NCI-H128 (cell line): ENCODE measurements around the gene GTF3C5.
"Not testable (repeated sequence)": the region's sequence is repeated elsewhere in the genome, so short reads cannot be mapped to it uniquely, and the experiment has no call there.

Experiments
- DNase-seq: peaks from one replicate; lab custom pipeline; 2025; ENCODE audit not compliant: unreplicated experiment; lab: John Stamatoyannopoulos, UW

GTF3C5 gene, protein sequence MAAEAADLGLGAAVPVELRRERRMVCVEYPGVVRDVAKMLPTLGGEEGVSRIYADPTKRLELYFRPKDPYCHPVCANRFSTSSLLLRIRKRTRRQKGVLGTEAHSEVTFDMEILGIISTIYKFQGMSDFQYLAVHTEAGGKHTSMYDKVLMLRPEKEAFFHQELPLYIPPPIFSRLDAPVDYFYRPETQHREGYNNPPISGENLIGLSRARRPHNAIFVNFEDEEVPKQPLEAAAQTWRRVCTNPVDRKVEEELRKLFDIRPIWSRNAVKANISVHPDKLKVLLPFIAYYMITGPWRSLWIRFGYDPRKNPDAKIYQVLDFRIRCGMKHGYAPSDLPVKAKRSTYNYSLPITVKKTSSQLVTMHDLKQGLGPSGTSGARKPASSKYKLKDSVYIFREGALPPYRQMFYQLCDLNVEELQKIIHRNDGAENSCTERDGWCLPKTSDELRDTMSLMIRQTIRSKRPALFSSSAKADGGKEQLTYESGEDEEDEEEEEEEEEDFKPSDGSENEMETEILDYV

DNA sequence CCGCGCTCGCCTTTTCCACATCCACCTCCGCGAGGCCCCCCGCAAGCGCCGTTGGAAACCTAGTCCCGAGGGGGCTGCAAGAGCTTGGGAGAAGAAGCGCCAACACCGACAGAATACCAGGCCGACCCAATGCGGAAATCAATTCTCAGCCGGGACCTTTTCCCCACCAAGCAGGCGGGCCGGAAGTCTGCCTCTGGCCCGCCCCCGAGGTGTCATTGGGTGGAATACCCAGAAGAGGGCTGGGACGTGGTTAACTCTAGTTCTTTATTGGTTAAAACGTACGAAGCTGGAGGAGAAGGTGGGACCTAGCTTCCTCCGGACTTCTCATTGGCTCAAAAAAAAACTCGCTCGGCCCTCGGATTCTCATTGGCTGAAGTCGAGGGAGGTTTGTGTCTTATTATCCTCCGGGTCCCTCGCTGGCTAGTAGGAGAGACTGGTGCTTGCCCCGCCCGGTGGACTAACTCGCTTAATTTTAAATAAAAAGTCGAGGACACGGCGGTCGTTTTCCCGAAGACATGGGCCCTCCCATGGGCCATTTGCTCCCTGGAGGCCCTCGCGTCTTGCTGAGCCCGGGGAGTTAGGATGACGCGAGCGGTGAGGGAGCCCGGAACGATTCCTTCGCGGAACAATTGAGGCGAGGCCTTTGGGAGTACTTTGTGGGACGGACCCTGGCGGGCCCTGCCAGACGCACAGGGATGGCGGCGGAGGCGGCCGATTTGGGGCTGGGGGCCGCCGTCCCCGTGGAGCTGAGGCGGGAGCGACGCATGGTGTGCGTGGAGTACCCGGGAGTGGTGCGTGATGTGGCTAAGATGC, at the start of gene GTF3C5:
TSS of gene GTF3C5 (plus strand) at position 681 of the 813 bp plus-strand sequence. CDS start at position 696, 15 bp downstream.
- peak; percentile 99 for DNase-seq

GRCh38 chr9:132982458-132982857, 48.3 kb upstream of the GTF3C5 start:
- no peak for DNase-seq

DNA sequence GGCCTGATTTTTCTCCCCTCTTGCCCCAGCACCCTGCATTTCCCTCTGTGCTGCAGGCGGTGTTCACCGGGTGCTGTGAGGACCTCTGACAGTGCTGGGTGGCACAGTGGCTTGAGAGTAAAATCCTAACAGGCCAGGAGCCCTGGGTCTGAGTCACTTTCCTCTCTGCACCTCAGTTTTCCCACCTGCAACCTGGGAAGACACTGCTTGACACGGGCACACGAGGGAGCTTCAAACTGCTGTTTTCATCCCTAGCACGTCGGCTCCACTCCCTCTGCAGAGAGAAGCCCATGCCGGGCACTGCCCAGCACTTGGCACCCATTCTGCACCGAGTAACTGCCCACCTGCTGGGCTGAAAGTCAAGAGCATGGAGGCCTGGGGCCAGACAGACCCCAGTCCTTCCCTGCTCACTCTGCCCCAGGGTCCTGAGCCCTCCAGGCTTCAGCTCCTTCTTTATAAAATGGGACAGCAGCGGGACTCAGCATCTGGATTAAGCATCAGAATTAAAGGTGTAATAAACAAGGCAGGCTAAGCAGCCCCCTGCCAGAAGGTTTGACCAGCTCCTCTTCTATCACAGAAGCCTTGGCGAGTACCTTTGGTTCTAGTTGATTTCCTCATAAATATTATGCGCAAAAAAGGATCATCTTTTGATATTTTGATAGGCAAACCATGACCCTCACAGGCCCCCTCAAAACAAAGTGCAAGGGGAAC, 47.2 kb upstream of the GTF3C5 start:
- DNase-seq = no peak

DNA sequence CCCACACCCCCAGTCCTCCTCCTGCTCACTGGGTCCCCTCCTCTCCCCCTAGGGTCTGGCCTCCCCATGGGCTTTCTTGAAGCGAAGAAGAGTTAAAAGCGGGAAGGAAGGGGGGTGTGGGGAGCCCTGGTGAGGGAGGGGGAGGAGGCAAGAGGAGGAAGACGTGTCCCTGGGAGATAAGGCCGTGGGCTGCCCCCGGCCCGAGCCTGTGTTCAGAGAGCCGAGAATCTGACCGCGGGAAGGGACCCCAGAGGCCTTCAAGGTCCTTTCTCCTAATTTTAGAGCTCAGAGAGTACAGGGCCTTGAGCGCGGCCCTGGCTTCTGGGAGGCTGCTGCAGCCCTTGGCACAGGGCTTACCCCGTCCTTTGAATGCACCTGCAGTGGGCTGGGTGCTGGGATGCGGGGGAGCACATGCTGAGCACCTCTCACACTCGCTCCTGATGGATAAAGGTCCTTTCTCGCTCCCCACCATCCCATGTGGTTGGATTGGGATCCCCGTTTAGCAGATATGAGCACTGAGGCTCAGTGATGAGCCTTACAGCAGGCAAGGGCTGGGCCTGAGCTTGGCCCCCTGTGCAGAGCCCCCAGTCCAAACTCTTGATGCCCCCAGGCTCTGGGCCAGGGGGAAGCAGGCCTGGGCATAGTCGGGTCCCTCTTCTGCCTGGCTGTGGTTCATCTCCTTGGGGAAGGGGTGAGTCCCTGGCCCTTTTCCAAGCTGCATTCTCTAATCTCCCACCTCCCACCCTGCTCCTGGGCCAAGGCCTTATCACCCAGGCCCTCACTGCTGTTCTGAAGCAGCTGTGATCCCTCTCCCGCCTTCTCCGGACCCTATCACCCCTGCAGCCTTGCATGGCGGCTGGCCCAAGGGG, 46.4 kb upstream of the GTF3C5 start:
- DNase-seq = no peak

GRCh38 chr9:132985071-132985350, 45.8 kb upstream of the GTF3C5 start:
- no peak for DNase-seq

DNA sequence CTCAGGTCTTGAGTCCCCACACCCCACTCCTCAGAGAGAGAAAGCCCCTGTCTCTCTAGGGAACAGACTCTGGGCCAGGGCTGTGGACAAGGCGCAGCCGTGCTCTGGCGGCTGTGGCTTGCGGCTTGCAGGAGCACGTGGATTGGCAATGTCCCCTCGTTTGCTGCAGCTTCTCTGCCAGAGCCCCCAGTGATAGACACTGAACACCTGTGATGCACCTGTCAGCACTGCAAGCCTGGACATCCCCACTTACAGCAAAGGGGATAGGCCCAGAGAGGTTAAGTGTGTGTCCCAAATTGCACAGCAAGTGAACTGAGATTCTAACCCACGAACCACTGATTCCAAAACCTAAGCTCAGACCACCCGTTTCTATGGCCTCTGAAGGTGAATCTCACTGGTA, 45.3 kb upstream of the GTF3C5 start:
- no peak for DNase-seq

- no peak for DNase-seq
Observed at GRCh38 chr9:132986114-132986513, 44.7 kb upstream of the GTF3C5 start.

DNA sequence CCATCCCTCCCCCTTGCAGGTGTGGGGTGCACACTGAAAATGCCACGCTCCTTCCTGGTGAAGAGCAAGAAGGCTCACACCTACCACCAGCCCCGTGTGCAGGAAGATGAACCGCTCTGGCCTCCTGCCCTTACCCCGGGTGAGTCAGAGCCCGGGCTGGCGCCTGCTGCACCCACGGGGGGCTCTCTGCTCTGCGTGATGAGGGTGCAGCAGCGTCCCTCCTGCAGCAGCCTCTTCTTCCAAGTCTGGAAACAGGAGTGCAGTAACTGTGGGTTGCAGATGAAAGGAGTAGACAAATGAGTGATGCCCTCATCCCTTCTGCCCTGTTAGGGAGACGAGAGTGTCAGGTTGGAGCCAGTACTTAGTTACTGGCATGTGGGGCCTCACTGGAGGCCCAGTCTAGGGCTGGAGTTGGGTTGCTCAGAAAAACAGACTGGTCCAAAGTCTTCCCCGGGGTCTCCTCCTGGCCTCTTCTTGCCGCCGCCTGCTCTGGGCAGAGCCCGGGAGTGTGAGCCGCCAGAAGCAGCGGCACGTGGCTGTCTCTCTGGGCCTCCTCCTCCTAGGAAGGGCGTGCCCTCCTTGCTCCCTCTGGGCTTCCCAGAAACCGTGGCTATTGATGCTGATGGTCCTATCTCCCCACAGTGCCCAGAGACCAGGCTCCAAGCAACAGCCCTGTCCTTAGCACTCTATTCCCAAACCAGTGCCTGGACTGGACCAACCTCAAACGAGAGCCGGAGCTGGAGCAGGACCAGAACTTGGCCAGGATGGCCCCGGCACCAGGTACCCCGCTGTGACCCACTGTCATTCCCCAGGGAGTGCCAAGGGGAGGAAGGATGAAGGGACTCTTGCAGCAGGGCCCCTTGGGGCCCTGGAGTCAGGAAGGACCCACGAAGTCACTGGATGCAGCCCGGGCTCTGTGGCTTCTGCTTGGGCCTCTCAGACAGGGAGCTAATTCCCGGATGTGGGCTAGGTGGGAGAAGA, 43.9 kb upstream of the GTF3C5 start:
- no peak for DNase-seq

DNA sequence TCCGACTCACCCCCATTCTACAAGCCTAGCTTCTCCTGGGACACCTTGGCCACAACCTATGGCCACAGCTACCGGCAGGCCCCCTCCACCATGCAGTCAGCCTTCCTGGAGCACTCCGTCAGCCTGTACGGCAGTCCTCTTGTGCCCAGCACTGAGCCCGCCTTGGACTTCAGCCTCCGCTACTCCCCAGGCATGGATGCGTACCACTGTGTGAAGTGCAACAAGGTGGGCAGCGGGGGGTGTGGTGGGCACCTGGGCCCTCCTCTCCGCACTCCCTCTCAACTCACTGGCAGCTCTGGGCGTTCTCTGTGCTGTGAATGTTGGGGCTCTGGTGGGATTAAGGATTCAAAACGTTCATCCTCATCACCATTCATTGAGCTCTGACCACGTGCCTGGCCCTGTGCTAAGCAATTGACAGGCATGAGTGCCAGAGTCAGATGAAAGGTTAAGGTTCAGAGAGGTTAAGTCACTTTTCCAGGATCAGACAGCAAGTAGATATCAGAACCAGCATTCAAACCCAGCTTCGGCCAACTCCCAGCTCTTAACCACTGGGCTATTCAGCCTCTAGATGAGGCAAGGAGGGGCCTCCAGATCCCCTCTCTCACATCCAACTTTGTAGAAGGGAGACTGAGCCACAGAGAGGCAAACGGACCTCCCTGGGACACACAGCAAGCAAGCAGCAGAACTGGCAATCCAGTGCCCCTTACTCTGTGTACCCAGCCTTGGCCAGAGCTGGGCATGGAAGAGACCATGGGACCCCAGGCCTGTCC, 42.4 kb upstream of the GTF3C5 start:
- no peak for DNase-seq

DNA sequence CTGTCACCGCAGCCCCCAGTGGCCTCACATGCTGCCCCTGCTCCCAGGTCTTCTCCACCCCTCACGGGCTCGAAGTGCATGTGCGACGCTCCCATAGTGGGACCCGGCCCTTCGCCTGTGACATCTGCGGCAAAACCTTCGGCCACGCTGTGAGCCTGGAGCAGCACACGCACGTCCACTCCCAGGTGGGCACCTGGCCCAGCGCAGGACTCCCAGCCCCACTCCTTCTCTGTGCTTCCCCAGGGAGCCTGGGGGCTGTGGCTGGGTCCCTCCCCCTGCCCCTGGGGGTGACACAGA, 41.8 kb upstream of the GTF3C5 start:
- DNase-seq = no peak

GRCh38 chr9:132989414-132989996, 41.3 kb upstream of the GTF3C5 start:
- DNase-seq = no peak

- not testable (repeated sequence) for DNase-seq
Observed at GRCh38 chr9:132989998-132990557, 40.7 kb upstream of the GTF3C5 start.

DNA sequence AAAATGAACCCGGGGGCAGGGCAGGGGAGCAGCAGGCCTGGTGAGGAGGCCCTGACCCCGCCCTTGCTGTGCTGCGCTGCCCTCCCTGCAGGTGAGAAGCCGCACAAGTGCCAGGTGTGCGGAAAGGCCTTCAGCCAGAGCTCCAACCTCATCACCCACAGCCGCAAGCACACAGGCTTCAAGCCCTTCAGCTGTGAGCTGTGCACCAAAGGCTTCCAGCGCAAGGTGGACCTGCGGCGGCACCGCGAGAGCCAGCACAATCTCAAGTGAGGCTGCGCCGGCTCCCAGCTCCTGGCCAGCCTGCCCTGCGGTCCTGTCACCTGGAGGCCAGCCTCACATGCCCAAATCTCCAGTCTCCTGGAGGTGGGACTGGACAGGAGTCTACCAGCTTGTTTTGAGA, 40.0 kb upstream of the GTF3C5 start:
- DNase-seq = no peak

- no peak for DNase-seq
Observed at GRCh38 chr9:132991351-132992300, 39.2 kb upstream of the GTF3C5 start.

GRCh38 chr9:132993511-132993939, 37.3 kb upstream of the GTF3C5 start:
- no peak for DNase-seq

- DNase-seq = no peak
Observed at GRCh38 chr9:132994410-132995120, 36.2 kb upstream of the GTF3C5 start.

GRCh38 chr9:132995121-132995420, 35.7 kb upstream of the GTF3C5 start:
- no peak for DNase-seq
